Dendritic cell treated with granulocyte-macrophage colony-stimulating factor and Interleukin-4, amounts not matched to agents 40 ng/mL and 50 ng/mL, for 4 days (primary cell): Measurements from ENCODE around the gene CDIP1.
A peak's percentile ranks its signal among the peaks of the same experiment; 100 is the strongest.

Source experiments
- H3K27ac Mint-ChIP-seq: one replicate; pipeline ENCODE4 v1.8.0; 2022; ENCODE audit warnings: mild to moderate bottlenecking, mixed read lengths
- H3K27me3 Mint-ChIP-seq: one replicate; pipeline ENCODE4 v1.8.0; 2022; ENCODE audit warnings: mild to moderate bottlenecking, mixed read lengths
- H3K36me3 Mint-ChIP-seq: one replicate; pipeline ENCODE4 v1.8.0; 2022; ENCODE audit warnings: low read depth, mixed read lengths
- H3K4me1 Mint-ChIP-seq: one replicate; pipeline ENCODE4 v1.8.0; 2022; ENCODE audit warnings: low read depth, mixed read lengths
- H3K4me3 Mint-ChIP-seq: one replicate; pipeline ENCODE4 v1.8.0; 2022; ENCODE audit warnings: mild to moderate bottlenecking, moderate library complexity, mixed read lengths
- H3K9me3 Mint-ChIP-seq: one replicate; pipeline ENCODE4 v1.8.0; 2022; ENCODE audit warnings: mixed read lengths
- intact Hi-C: fragments of 100-400 bp; cut with micrococcal nuclease; formaldehyde crosslinking; loops from one replicate; pipeline ENCODE4 v1.15.0; 2022

The CDIP1 gene

DNA sequence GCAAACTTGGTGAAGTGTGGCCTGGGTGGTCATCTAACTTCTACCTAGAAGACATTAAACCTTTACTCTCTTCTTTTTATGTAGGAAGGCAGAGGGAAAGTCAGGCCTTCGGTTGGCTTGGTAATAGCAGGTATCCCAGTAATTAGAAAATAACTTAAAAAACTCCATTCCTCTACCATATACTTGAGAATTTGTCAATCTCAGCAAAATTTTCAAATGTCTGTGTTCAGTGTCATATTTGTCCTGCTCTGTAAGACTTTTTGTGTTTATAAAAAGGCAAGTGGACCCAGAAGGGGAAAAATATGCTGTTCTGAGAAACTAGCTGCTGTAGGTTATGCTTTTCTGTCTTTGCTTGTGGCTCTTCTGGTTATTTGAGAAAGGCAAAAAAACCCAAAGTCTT lies 56.6 kb downstream of the CDIP1 start:
- peaks cover 28% of the 10 kb centered on the region for H3K4me1 Mint-ChIP-seq
- H3K4me3 Mint-ChIP-seq, result no peak overlapping the region
- H3K36me3 Mint-ChIP-seq, result peaks cover 46% of the 10 kb centered on the region
- H3K9me3 Mint-ChIP-seq, result no peaks in the 10 kb centered on the region
- intact Hi-C loops, result no loop called here
- no peaks in the 10 kb centered on the region for H3K27me3 Mint-ChIP-seq
- no peak overlapping the region for H3K27ac Mint-ChIP-seq

DNA sequence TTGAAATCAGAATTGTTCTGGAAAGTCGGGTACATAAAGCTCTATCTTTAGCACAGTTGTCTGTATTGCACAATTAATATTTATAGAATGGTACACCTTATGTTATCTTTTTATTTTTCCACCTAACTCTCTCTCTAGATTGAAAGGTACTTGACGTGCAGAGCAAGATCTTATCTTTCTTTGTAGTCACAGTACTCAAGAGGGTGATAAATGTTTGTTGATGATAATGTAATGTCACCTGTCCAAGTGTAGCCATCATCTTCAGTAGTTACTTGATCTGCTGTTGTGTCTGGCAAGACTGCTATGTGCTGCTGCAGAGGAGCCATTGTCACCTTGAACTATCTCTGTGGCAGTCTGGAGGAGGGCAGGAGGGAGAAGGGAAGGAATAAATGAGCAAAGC lies 57.0 kb downstream of the CDIP1 start:
- Mint-ChIP-seq H3K36me3 (peaks cover 45% of the 10 kb centered on the region), H3K4me3 (no peak overlapping the region), H3K27ac (no peak overlapping the region), H3K27me3 (no peaks in the 10 kb centered on the region), H3K4me1 (peaks cover 28% of the 10 kb centered on the region), H3K9me3 (no peaks in the 10 kb centered on the region)
- intact Hi-C loops, result no loop called here

DNA sequence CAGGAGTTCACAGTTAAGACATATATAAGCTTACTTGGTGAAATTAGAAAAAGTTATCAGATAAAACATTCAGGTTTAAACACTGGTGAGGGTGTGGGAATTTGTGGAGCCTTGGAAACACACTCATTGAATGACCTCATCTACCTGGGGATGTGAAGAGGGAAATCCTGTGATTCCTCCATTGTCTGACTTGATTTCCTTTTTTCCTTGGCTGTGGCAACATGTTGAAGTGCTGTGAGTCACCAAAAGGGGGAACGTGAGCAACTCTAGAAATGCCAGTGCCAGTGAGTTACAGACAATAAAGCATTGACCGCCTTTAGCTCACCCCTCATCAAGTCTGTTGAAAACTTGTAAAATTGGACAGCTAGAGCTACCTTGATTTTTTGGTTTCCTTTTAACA lies 60.6 kb downstream of the CDIP1 start:
- no peak overlapping the region for H3K27ac Mint-ChIP-seq
- peak overlapping the region; percentile 84 for H3K4me3 Mint-ChIP-seq
- H3K4me1 Mint-ChIP-seq, result peaks cover 36% of the 10 kb centered on the region
- peaks cover 12% of the 10 kb centered on the region for H3K36me3 Mint-ChIP-seq
- intact Hi-C loops, result loop anchor here (2.0 kb wide), 1 partner anchor 61 kb away; the partner anchor contains the start of gene CDIP1
- no peaks in the 10 kb centered on the region for H3K9me3 Mint-ChIP-seq
- H3K27me3 Mint-ChIP-seq, result no peaks in the 10 kb centered on the region

DNA sequence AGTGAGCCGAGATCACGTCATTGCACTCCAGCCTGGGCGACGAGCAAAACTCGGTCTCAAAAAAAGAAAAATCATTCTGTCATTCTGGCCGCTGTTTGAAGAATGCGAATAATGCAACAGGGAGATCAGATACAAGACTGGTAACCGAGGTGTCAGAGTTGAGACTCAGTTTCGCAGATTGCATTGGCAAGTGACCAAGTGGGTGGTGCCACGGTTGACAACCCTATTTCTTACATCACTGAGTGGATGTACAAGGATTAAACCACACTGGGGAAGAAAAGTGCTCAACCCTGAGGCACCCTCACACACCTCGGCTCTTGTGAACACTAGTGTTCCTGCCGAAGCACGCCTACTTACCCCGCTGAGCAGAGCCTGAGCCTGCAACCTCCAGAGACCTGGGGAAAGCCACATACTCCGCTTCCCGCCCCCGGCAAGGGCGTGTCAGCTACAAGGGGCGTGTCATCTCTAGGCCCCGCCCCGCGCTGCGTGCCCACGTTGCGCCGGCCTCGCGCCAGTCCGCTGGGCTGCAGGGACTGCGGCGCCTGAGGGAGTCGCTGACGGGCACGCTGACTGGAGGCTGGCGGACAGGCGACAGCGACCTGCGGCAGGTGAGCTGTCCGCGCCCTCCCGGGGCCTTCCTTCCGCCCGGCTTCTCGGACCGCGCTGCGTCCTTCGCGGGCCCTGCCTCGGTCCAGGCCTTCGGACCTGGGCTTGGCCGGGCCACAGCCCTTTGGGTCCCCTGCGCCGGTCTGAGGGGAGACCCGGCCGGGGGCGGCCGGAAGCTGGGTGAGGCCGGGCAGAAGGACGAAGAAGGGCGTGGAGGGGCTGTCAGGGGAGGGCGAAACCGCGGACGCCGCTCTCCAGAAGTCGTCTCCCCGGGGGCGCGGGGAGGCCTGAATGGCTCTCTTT lies 62.4 kb downstream of the CDIP1 start, which contains the start of gene HMOX2:
Gene HMOX2, plus strand, starts transcription at position 519 of the 909 bp plus-strand sequence. CDS start 29,127 bp downstream, outside the sequence.
- H3K27ac Mint-ChIP-seq, result peak within 1 kb of the TSS; percentile 86
- peaks cover 8% of the 10 kb centered on the region for H3K36me3 Mint-ChIP-seq
- no peaks in the 10 kb centered on the region for H3K27me3 Mint-ChIP-seq
- H3K4me3 Mint-ChIP-seq, result peak within 1 kb of the TSS; percentile 84
- intact Hi-C loops, result loop anchor here (2.0 kb wide), 1 partner anchor 63 kb away; the partner anchor contains the start of gene CDIP1
- no peaks in the 10 kb centered on the region for H3K9me3 Mint-ChIP-seq
- H3K4me1 Mint-ChIP-seq, result peaks cover 36% of the 10 kb centered on the region

DNA sequence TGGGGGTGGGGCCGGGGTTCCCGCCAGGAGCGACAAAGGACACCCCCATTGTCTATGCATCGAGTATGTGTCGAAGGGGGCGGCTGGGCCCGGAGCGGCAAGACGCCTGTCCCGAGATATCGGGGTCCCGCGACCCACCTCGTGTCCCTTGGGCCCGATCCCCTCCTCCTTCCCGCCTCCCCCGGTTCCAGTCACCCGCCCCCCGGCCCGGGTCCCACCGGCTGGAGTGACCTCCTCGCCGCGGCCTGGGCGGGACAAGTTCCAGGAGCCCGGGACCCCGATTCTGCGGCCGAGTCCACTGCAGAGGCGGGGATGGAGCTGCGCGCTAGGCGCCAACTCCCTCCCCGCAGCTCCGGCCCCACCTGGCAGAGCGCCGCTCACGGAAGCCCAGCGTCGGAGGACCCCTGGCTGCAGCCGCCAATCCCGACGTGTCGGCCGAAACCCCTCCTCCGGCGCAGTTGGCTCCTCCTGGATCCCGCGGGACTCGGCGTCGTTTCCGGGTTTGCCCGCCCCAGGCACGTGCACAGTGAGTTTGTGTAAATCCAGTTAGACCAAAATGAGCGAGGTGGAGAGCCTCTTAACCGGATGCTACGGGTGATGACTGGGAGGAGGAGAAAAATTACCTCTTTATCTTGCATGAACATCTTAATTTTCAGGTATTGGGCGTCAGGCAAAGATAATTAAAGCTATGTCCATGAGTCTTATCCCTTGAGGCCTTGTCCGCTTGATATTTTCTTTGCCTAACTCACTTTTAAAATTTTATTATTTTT lies 64.2 kb downstream of the CDIP1 start, which contains the start of gene NMRAL1:
Gene NMRAL1, minus strand, starts transcription at position 434 of the 770 bp plus-strand sequence. CDS start 493 bp downstream, outside the sequence.
- no peaks in the 10 kb centered on the region for H3K27me3 Mint-ChIP-seq
- peaks cover 24% of the 10 kb centered on the region for H3K36me3 Mint-ChIP-seq
- H3K9me3 Mint-ChIP-seq, result no peaks in the 10 kb centered on the region
- H3K4me1 Mint-ChIP-seq, result peaks cover 36% of the 10 kb centered on the region
- peak within 1 kb of the TSS; percentile 83 for H3K4me3 Mint-ChIP-seq
- intact Hi-C loops, result no loop called here
- H3K27ac Mint-ChIP-seq, result peak within 1 kb of the TSS; percentile 85

DNA sequence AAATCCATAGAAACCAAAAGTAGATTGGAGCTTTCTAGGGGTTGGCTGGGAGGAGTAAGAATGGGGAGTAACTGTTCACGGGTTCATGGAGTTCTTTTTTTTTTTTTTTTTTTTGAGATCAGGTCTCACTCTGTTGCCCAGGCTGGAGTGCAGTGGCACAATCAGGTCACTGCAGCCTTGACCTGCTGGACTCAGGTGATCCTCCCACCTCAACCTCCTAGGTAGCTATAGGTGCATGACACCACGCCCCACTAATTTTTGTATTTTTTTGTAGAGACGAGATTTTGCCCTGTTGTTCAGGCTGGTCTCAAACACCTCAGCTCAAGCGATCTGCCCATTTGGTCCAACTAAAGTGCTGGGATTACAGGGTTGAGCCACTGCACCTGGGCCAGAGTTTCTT lies 65.7 kb downstream of the CDIP1 start:
- peaks cover 26% of the 10 kb centered on the region for H3K4me1 Mint-ChIP-seq
- H3K27ac Mint-ChIP-seq, result no peak overlapping the region
- peaks cover 39% of the 10 kb centered on the region for H3K36me3 Mint-ChIP-seq
- intact Hi-C loops, result no loop called here
- no peak overlapping the region for H3K4me3 Mint-ChIP-seq
- H3K27me3 Mint-ChIP-seq, result no peaks in the 10 kb centered on the region
- no peaks in the 10 kb centered on the region for H3K9me3 Mint-ChIP-seq

DNA sequence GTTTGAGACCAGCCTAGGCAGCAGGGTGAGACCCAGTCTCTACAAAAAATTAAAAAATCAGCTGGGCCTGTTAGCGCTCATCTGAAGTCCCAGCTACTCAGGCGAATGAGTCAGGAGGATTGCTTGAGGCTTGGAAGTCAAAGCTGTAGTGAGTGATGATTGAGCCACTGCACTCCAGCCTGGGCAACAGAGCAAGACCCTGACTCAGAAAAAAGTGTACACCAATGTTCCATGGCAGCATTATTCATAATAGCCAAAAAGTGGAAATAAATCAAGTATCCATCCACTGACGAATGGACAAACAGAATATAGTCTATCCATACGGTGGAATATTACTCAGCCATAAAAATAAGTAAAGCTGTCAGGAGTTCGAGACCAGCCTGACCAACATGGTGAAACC lies 66.7 kb downstream of the CDIP1 start:
- Mint-ChIP-seq H3K27ac (no peak overlapping the region), H3K27me3 (no peaks in the 10 kb centered on the region), H3K4me3 (no peak overlapping the region), H3K4me1 (peaks cover 19% of the 10 kb centered on the region), H3K9me3 (no peaks in the 10 kb centered on the region), H3K36me3 (peaks cover 49% of the 10 kb centered on the region)
- intact Hi-C loops, result no loop called here

DNA sequence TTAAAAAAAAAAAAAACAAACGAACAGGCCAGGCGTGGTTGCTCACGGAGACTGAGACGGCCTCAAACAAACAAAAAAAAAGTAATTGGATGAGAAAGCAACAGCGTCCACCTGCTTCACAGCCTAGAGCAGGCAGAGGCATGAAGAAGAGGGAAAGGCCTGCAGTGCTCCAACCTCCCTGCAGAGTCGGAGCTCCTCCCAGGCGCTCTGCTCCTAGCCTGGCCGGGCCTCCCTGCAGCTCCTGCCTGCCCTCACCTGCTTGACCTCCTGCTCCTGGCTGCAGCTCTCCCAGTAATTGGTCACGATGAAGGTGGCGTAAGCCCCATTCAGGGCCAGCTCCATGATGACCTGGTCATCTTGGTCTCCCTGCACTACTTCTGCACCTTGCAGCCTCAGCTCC lies 69.6 kb downstream of the CDIP1 start:
- H3K4me1 Mint-ChIP-seq, result peaks cover 12% of the 10 kb centered on the region
- peaks cover 72% of the 10 kb centered on the region for H3K36me3 Mint-ChIP-seq
- no peak overlapping the region for H3K4me3 Mint-ChIP-seq
- intact Hi-C loops, result no loop called here
- no peak overlapping the region for H3K27ac Mint-ChIP-seq
- H3K9me3 Mint-ChIP-seq, result no peaks in the 10 kb centered on the region
- no peaks in the 10 kb centered on the region for H3K27me3 Mint-ChIP-seq

DNA sequence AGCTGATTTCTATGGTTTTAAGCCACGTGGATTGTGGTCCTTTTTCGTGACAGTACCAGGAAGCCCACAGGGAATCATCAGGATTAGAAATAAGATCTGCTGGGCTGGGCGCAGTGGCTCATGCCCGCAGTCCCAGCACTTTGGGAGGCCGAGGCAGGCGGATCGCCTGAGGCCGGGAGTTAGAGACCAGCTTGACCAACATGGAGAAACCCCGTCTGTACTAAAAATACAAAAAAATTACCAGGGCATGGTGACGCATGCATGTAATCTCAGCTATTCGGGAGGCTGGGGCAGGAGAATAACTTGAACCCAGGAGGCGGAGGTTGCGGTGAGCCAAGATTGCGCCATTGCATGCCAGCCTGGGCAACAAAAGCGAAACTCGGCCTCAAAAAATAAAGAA lies 70.7 kb downstream of the CDIP1 start:
- Mint-ChIP-seq H3K27me3 (no peaks in the 10 kb centered on the region), H3K4me3 (no peak overlapping the region), H3K36me3 (peaks cover 83% of the 10 kb centered on the region), H3K27ac (no peak overlapping the region), H3K4me1 (peaks cover 5% of the 10 kb centered on the region), H3K9me3 (no peaks in the 10 kb centered on the region)
- intact Hi-C loops, result no loop called here

DNA sequence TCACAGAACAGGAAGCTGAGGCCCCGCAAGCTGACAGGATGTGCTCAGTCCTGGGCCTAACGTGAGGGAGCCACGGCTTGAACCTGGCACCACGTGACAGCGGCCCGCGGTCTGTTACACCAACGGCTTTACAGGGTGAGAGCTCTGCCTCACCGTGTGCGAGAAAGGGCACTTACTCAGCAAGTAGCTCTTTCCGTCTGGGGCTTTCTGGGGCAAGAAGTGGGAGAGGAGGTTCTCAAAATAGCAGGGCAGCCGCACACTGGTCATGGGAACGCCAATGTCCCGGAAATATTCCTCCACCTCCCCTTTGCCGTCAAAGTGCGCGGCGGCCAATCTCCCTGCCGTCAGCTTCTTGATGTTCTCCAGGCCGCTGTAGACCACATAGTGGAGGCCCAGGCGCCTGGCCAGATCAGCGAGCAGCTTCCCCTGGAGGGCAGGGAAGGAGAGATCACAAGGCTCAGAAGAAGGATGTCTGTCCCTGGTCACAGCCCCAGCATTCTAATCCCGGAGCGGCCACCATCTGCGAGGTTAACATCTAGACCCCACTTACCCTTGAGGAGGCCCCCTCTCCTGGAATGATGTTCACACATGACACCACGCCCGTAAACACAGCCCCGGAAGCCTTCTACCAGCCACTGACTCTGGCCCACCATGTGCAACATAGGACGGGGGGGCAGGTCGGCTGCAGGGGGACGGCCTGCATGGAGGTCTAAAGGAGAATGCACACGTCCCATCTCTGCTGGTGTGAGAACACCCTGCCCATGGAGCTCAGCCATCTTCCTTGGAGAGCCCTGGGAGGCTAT lies 72.4 kb downstream of the CDIP1 start:
- Mint-ChIP-seq H3K36me3 (peaks cover 99% of the 10 kb centered on the region), H3K4me1 (no peaks in the 10 kb centered on the region), H3K27me3 (no peaks in the 10 kb centered on the region), H3K9me3 (no peaks in the 10 kb centered on the region), H3K27ac (no peak overlapping the region), H3K4me3 (no peak overlapping the region)
- intact Hi-C loops, result no loop called here

DNA sequence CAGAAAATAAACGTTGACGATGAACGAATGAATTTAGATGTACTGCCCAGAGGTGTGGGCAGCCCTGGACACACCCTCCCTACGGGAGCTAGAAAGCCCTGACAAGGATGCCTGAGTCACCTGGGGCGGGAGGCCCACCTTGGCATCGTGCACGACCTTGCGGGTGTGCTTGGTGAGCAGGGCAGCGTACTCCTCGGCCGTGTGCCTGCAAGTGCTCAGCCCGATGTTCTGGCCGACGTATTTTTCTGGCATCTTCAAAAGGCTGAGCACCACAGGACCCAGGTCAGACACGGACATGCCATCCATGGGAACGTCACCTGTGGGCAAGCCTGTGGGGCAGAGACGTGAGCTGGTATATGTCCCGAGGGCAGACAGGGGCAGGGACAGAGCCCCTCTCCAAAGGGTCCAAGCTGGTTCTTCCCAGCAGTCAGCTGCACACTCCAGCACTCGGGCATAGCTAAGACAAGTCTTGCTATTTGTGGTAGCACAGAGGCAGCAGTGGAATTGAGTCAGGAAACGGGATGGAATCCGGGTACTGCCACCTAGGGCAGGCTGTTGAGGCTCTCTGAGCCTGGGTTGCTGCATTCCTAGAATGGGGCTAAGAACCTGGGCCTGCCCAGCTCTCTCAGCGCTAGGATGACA lies 74.9 kb downstream of the CDIP1 start:
- Mint-ChIP-seq H3K4me1 (peaks cover 11% of the 10 kb centered on the region), H3K9me3 (no peaks in the 10 kb centered on the region), H3K27me3 (no peaks in the 10 kb centered on the region), H3K36me3 (peaks cover 87% of the 10 kb centered on the region), H3K4me3 (no peak overlapping the region), H3K27ac (no peak overlapping the region)
- intact Hi-C loops, result no loop called here

DNA sequence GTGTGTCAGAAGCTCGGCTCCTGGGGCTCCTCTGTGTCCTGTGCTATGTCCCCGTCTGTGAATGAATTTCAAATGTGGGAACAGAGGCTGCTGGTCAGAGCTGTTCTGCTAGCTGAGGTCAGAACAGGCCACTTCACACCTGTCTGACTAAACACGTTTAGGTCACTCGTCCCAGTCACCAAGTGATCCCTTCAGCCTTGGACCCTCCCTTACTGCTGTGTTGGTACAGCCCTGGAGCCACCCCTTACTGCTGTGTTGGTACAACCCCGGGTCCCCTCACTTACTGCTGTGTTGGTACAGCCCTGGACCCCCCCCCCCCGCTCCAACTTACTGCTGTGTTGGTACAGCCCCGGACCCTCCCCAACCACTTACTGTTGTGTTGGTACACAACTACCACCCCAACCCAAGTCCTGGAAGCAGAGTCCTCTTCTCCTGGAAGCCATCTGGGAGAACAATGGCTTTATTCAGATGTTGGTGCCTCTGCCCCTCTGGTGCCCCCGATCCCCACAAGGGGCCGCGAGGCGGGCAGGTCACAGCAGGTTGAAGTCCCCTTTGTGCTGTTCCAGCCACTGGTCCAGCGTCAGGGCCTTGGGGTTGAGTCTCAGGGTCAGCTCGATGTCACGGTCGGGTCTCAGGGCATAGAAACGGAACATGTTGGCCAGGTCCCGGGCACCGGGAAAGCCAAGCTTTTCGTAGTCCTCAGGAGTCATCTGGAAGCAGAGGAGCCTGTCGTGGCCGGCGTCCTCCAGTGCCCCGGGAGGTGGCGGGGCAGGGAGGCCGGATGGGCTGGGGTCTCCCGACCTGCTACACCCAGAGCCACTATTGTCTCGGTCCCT lies 77.1 kb downstream of the CDIP1 start:
- intact Hi-C loops, result no loop called here

More for the DNA sequence above, 77.1 kb downstream of the CDIP1 start:
- no peak overlapping the region for H3K4me3 Mint-ChIP-seq
- peaks cover 79% of the 10 kb centered on the region for H3K36me3 Mint-ChIP-seq
- H3K9me3 Mint-ChIP-seq, result no peaks in the 10 kb centered on the region
- no peaks in the 10 kb centered on the region for H3K27me3 Mint-ChIP-seq
- no peak overlapping the region for H3K27ac Mint-ChIP-seq
- H3K4me1 Mint-ChIP-seq, result peaks cover 11% of the 10 kb centered on the region
